ENCODE results near the gene SMIM27.

The SMIM27 gene

DNA sequence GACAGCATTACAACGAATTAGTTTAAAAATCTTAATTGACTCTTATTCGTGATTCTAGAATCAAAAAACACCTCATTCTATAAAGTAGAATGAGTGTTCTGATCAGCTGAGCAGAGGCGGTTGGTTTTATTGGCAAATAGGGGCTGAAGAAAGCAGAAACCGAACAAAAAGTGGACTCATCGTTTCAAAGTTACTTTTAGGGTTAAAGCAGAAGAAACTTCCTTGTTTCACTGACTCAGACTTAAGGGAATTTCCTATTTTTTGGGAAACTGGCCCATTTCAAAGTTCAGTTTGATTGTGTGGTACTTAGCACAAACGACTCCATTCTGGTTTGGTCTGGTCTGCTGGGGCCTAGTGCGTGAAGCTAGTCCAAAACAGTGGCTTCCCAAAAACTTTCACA is 21.7 kb downstream of the SMIM27 start:
- Mint-ChIP-seq H3K4me3 (peak overlapping the region; percentile 98), H3K9me3 (no peaks in the 10 kb centered on the region), H3K36me3 (ENCODE audit: low read depth) (no peaks in the 10 kb centered on the region), H3K27ac (peak overlapping the region; percentile 98), H3K27me3 (ENCODE audit: low read depth) (no peaks in the 10 kb centered on the region), H3K4me1 (ENCODE audit: low read depth) (peaks cover 21% of the 10 kb centered on the region)

DNA sequence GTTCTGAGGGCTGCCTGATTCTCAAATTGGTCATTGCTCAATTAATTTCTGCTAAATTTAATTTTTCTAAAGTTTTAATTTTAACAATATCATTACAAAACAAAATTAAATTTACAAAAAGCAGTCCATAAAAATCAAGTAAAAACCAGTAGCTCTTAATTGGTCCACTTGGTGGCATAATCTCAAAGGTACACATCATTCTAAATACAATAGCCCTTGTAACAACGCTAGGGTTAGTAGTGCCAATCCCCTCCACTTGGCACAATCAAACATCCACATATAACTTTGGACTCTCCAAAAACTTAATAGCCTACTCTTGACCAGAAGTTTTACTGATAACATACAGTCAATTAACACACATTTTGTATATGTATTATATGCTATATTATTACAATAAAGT is 22.7 kb downstream of the SMIM27 start:
- Mint-ChIP-seq H3K4me3 (no peak overlapping the region), H3K4me1 (ENCODE audit: low read depth) (peaks cover 24% of the 10 kb centered on the region), H3K27ac (no peak overlapping the region), H3K9me3 (no peaks in the 10 kb centered on the region), H3K27me3 (ENCODE audit: low read depth) (peaks cover 7% of the 10 kb centered on the region), H3K36me3 (ENCODE audit: low read depth) (no peaks in the 10 kb centered on the region)

DNA sequence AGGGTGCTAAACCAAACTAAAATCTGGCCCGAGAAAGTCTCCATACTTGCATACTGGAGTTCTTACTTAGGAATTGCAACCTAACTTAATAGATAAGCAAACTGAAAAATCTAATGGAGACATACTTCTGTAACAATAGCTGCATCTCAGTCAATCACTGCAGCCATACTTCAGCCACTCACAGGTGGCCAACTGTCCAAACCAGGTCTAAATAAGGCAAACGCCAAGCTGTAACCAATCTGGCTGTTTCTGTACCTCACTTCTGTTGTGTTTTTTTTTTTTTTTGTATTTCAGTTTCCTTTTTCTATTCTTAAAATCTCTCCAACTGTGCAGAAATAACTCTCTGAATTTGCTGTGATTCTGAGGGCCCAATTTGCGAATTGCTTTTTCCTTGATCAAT is 25.2 kb downstream of the SMIM27 start:
- Mint-ChIP-seq H3K4me3 (no peak overlapping the region), H3K36me3 (ENCODE audit: low read depth) (no peaks in the 10 kb centered on the region), H3K27ac (no peak overlapping the region), H3K9me3 (no peaks in the 10 kb centered on the region), H3K27me3 (ENCODE audit: low read depth) (peaks cover 17% of the 10 kb centered on the region), H3K4me1 (ENCODE audit: low read depth) (peaks cover 16% of the 10 kb centered on the region)

DNA sequence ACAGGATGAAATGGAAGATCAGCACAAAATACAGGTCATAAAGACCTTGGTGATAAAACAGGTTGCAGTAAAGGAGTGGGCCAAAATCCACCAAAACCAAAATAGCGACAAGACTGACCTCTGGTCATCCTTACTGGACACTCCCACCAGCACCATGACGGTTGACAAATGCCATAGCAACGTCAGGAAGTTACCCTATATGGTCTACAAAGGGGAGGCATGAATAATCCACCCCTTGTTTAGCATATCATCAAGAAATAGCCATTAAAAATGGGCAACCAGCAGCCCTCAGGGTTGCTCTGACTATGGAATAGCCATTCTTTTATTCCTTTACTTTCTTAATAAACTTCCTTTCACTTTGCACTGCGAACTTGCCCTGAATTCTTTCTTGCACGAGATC is 26.8 kb downstream of the SMIM27 start:
- Mint-ChIP-seq H3K4me1 (ENCODE audit: low read depth) (peaks cover 8% of the 10 kb centered on the region), H3K27ac (no peak overlapping the region), H3K27me3 (ENCODE audit: low read depth) (peaks cover 17% of the 10 kb centered on the region), H3K36me3 (ENCODE audit: low read depth) (no peaks in the 10 kb centered on the region), H3K9me3 (no peaks in the 10 kb centered on the region), H3K4me3 (no peak overlapping the region)

DNA sequence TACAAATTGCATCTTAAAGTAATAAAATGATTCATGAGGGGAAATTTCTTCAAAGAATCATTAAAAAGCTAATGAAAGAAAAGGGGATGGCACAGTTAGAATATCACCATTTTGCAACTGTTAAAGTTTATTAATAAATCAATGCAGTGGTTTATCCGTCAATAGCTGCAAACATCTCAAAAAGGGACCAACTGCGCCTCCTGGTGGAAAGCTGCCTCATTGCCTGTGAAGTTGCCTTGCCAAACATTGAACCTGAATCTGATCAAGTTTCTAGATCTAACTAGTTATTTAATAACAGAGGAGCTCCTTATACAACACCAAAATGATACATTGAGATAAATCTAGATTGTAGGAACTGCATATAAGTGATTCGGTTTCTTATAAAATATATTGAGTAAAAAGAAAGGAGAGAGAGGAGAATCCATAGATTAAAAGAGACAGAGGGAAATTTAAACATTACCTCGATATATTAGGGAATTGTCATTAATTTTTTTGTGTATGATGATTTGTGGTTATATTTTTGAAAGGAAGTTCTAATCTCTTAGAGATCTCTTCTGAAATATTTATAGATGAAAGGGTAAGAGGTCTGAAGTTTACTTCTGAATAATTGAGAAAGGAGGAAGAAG is 27.7 kb downstream of the SMIM27 start:
- H3K4me3 Mint-ChIP-seq, result no peak overlapping the region
- no peak overlapping the region for H3K27ac Mint-ChIP-seq
- H3K27me3 Mint-ChIP-seq (ENCODE audit: low read depth), result peaks cover 20% of the 10 kb centered on the region
- H3K36me3 Mint-ChIP-seq (ENCODE audit: low read depth), result no peaks in the 10 kb centered on the region
- no peaks in the 10 kb centered on the region for H3K9me3 Mint-ChIP-seq
- H3K4me1 Mint-ChIP-seq (ENCODE audit: low read depth), result peaks cover 7% of the 10 kb centered on the region

DNA sequence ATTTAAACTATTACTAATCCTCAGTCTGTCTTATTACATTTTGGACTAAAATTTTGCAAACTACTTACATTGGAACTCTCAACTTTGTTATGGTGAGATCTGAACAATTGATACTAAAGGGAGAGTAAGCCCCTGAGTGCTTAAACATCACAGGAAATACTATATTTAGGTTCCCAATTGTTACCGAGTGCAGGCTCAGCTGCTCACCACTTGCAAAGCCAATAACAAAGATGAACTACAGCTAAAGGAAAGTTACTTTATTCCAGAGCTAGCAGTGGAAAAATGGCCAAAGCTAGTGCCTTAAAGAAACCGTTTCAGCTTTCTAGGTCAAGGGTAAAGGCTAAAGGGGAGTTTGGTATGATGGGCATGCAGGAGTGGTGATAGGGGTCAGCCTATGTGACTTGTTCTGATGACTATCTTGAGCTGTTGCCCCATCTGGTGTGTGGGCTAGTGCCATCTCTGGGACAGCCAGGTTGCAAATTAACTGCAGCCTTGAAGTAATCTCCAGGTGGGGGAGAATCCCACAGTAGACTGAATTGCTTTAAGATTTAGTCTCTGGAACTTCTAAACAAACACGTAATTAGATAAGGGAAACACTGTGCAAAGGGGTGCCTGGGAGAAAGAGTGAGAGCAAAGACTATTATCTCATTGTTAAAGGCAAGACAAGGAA is 28.6 kb downstream of the SMIM27 start:
- peaks cover 7% of the 10 kb centered on the region for H3K4me1 Mint-ChIP-seq (ENCODE audit: low read depth)
- no peaks in the 10 kb centered on the region for H3K36me3 Mint-ChIP-seq (ENCODE audit: low read depth)
- H3K4me3 Mint-ChIP-seq, result no peak overlapping the region
- H3K27ac Mint-ChIP-seq, result no peak overlapping the region
- no peaks in the 10 kb centered on the region for H3K9me3 Mint-ChIP-seq
- peaks cover 30% of the 10 kb centered on the region for H3K27me3 Mint-ChIP-seq (ENCODE audit: low read depth)

DNA sequence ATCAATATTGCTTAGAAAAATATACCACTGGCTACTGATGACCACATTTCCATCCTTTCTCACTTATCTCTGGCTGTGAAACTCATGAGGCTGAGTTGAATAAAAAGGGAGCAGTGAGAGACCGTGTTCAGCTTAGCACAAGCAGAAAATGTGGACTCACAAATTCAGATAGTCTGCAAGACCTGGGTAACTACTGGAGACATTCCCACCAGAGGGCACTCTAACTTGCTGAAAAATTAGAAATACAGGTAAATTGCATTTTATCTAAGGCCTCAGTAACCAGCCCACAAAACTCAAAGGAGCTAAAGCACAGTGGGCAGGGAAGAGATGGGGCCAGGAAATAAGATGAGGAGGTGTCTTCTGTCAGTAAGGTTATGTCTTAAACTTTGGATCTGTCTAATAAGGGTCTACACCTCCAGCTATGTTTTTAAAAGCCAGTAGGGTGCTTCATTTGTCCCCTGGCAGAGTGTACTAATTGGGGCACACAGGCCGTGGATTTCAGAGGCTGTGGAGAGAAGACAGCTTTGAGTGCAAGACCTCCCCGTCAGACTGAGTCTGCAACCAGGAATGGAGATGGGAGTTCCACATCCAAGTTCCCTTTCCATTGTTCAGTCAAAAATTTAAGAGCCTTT is 29.5 kb downstream of the SMIM27 start:
- Mint-ChIP-seq H3K27me3 (ENCODE audit: low read depth) (peaks cover 35% of the 10 kb centered on the region), H3K4me3 (no peak overlapping the region), H3K4me1 (ENCODE audit: low read depth) (peaks cover 7% of the 10 kb centered on the region), H3K27ac (no peak overlapping the region), H3K9me3 (no peaks in the 10 kb centered on the region), H3K36me3 (ENCODE audit: low read depth) (no peaks in the 10 kb centered on the region)

DNA sequence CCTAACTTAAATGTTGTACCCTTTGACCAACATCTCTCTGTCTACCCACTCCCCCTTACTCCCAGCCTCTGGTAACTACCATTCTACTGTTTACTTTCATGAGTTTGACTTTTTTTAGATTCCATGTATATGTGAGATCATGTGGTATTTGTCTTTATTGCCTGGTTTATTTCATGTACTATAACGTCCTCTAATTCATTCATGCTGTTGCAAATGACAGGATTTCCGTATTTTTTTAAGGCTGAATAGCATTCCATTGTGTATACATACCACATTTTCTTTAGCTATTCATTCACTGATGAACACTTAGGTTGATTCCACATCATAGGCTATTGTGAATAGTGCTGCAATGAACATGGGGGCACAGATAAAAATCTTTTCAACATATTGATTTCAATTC is 32.7 kb downstream of the SMIM27 start:
- Mint-ChIP-seq H3K27me3 (ENCODE audit: low read depth) (peaks cover 39% of the 10 kb centered on the region), H3K36me3 (ENCODE audit: low read depth) (no peaks in the 10 kb centered on the region), H3K4me3 (no peak overlapping the region), H3K27ac (no peak overlapping the region), H3K4me1 (ENCODE audit: low read depth) (peaks cover 6% of the 10 kb centered on the region), H3K9me3 (no peaks in the 10 kb centered on the region)

DNA sequence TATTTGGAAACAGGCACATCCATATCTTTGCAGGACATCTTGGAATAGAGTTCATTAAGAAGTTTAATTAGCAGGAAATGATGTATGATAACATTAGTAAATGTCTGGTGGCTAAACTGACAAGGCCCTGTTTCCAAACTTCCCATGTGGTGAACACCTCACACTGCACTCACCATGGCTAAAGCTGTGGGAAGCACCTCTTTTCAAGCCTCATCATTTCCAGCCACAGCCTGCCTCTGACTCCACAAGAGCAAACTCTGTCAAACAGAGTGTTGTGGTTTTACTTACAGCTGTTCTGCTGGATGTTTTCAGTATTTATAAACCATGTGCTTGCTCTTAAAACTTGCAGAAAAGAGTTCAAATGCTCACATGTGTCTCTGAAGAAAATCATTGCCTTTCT is 35.8 kb downstream of the SMIM27 start:
- Mint-ChIP-seq H3K27ac (no peak overlapping the region), H3K4me3 (no peak overlapping the region)

DNA sequence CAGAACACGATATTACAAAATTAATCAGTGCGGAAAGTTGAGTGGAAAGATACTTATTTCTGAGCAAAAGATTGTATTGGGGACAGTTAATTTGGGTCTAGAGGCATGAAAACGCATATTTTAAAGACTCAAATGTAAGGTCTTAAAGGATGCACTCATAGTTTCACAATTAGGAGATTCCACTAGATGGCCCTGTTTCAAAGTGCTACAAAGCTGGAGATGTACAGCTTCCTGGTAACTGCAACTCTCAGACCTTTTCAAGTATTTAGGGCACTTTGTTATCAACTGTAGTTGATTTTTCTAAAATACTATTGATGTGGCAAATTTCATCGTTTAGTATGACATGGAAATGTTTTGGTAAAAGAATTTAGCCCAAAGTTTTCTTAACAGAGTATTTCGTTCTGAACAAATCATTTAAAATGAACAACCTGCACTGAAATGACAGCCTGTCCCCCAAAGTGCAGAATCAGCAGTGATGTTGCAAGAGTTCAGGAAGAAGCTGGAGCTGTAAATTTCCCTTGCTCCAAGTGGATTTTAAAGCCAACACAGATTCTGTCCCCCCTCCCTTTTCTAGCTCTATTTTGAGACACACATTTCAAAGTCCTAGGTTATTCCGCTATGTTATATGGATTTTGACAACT is 37.1 kb downstream of the SMIM27 start:
- Mint-ChIP-seq H3K4me3 (no peak overlapping the region), H3K9me3 (no peaks in the 10 kb centered on the region), H3K27ac (no peak overlapping the region), H3K27me3 (ENCODE audit: low read depth) (peaks cover 29% of the 10 kb centered on the region), H3K4me1 (ENCODE audit: low read depth) (peaks cover 2% of the 10 kb centered on the region), H3K36me3 (ENCODE audit: low read depth) (no peaks in the 10 kb centered on the region)

More for the DNA sequence above, 35.8 kb downstream of the SMIM27 start:
- no peaks in the 10 kb centered on the region for H3K9me3 Mint-ChIP-seq
- peaks cover 29% of the 10 kb centered on the region for H3K27me3 Mint-ChIP-seq (ENCODE audit: low read depth)
- no peaks in the 10 kb centered on the region for H3K36me3 Mint-ChIP-seq (ENCODE audit: low read depth)
- peaks cover 2% of the 10 kb centered on the region for H3K4me1 Mint-ChIP-seq (ENCODE audit: low read depth)

DNA sequence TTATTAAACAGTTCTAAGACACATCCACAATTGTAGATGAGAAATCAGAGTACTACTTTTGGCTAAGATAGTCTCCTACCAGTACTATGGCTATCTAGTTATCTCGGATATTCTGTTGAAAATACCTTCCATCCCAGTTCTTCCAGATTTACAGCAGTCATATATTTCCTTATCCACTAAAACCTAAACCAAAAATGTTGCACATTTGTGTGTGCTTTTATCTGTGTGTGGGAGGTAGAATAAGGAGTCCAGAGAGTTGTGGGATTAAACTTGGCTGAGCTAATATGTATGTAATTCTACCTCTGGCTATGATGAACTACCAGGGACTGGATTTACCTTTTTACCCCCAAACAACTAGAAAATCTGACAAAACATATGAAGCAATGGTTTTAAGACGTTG is 38.3 kb downstream of the SMIM27 start:
- no peak overlapping the region for H3K4me3 Mint-ChIP-seq

DNA sequence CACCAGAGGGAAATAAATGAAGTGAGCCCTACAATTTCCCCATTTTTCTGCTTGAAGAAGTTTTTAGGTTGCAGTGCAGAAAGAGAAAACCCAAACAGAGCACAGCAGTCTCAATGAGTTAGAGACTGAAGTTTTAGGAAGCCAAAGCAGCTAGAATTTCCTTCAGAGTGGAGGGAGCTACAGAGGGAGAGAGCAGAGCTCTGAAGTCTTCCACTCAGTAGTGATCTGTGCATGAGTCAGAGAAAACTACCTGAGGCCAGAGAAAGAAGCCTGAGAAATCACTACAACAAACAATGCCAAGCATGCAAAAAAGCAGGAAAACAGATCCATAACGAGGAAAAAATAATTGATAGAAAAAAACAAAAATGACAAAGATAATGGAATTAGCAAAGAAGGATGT is 38.8 kb downstream of the SMIM27 start:
- no peaks in the 10 kb centered on the region for H3K36me3 Mint-ChIP-seq (ENCODE audit: low read depth)
- H3K4me3 Mint-ChIP-seq, result no peak overlapping the region
- no peak overlapping the region for H3K27ac Mint-ChIP-seq
- H3K4me1 Mint-ChIP-seq (ENCODE audit: low read depth), result peaks cover 2% of the 10 kb centered on the region
- no peaks in the 10 kb centered on the region for H3K9me3 Mint-ChIP-seq
- H3K27me3 Mint-ChIP-seq (ENCODE audit: low read depth), result peaks cover 14% of the 10 kb centered on the region

More for the DNA sequence above, 38.3 kb downstream of the SMIM27 start:
- Mint-ChIP-seq H3K4me1 (ENCODE audit: low read depth) (peaks cover 2% of the 10 kb centered on the region), H3K9me3 (no peaks in the 10 kb centered on the region), H3K36me3 (ENCODE audit: low read depth) (no peaks in the 10 kb centered on the region), H3K27ac (no peak overlapping the region), H3K27me3 (ENCODE audit: low read depth) (peaks cover 19% of the 10 kb centered on the region)

DNA sequence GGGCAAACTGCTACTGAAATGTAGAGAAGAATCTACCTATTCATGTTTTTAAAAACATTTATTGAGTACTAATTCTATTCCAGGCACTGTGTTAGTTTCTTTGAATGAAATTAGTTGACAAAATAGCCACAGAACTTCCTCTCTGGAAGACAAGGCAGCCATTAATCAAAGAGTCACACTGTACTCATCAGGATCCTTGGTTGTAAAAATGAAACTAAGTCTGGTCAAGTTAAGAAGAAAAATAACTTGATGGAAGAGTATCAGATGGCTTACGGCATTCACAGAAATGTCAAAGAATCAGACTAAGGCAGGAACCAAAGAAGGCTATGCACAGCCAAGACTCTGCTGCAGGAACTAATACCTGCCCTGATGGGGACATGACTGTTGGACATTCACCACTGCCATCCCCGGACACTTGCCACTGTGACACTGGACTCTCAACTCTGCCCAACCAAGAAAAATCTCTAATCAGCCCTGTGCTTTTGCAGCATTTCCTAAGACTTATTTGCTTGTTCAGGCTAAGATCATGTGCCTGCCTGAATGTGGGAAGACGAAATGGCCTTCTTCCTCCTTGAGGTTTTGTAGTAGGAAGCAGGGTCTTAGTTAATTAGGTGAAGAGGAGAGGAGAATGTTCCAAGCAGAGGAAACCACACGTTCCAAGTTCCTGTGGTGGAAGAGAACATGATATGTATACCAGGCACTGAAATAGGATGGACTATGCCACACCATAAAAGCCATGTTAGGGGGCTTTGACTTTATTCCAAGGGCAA is 44.2 kb downstream of the SMIM27 start:
- Mint-ChIP-seq H3K4me3 (no peak overlapping the region), H3K4me1 (ENCODE audit: low read depth) (no peaks in the 10 kb centered on the region), H3K27me3 (ENCODE audit: low read depth) (peaks cover 20% of the 10 kb centered on the region), H3K9me3 (no peaks in the 10 kb centered on the region), H3K27ac (no peak overlapping the region), H3K36me3 (ENCODE audit: low read depth) (no peaks in the 10 kb centered on the region)

DNA sequence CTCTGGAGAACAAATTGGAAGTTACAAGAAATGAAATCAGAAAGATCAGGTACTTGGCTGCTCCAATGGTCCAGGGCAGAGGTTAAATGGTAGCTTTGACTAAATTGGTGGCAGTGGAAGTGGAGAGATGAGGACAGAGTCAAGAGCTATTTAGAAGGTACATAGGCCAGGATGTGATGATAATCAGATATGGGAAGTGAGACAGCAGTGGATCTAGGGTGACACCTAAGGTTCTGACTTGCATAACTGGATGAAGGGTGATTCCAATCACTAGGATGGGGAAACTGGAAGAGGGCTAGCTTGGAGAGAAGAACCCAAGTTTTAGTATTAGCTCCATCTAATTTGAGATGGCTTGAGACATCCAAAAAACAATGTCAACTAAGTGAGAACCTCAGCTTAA is 44.8 kb downstream of the SMIM27 start:
- Mint-ChIP-seq H3K27me3 (ENCODE audit: low read depth) (peaks cover 24% of the 10 kb centered on the region), H3K4me3 (no peak overlapping the region), H3K36me3 (ENCODE audit: low read depth) (no peaks in the 10 kb centered on the region), H3K9me3 (no peaks in the 10 kb centered on the region), H3K27ac (no peak overlapping the region), H3K4me1 (ENCODE audit: low read depth) (no peaks in the 10 kb centered on the region)

Data from T-helper 1 cell treated with Interleukin-12 subunit alpha and Interleukin-12 subunit beta and Interleukin-4 antibody, amounts not matched to agents 30 μg/mL and 1 μg/mL, for 36 hours (primary cell).